ENCODE data around the gene C1GALT1C1L. TPM values are rescaled to one million over a fixed set of nuclear protein-coding genes. Genes with fewer than 3 reads are reported as not detected.

Gene C1GALT1C1L
- total RNA-seq, 1 experiment from 2014 or later, result not detected

- Mint-ChIP-seq H3K27me3 (ENCODE audit: low read depth) (no peaks in the 10 kb centered on the region), H3K27ac (no peak overlapping the region), H3K9me3 (no peaks in the 10 kb centered on the region), H3K36me3 (ENCODE audit: insufficient read depth in 1 of 3, low read depth in 3 of 3) (0 out of 7 replicates have a peak, but pooled peaks cover 0 to 3% (median 2%) of the 10 kb centered on the region in 3 experiments), H3K4me1 (peaks cover 16 to 20% of the 10 kb centered on the region in 2 experiments), H3K4me3 (no peak overlapping the region; a peak in 1 of 5 replicates)
- Histone ChIP-seq H3K4me1 (ENCODE audit: insufficient read depth, low read length) (peaks cover 6% of the 10 kb centered on the region), H3K18ac (ENCODE audit: insufficient read length, low read depth, low read length) (no peak overlapping the region), H3K9me3 (ENCODE audit: control insufficient read depth, low read depth, low read length) (no peaks in the 10 kb centered on the region), H3K4ac (ENCODE audit: low read depth, low read length) (no peak overlapping the region), H3K9ac (ENCODE audit: extremely low read depth, insufficient read length, low read length) (no peak overlapping the region), H4K5ac (ENCODE audit: insufficient read length, low read depth, low read length) (no peak overlapping the region), H3K27me3 (ENCODE audit: insufficient read depth, low read length) (no peaks in the 10 kb centered on the region), H4K20me1 (ENCODE audit: control insufficient read depth, insufficient read depth, insufficient read length) (no peaks in the 10 kb centered on the region), H2BK15ac (ENCODE audit: low read depth, low read length) (no peak overlapping the region), H4K8ac (replicated peaks; ENCODE audit: insufficient read length, low read depth, low read length) (no peak overlapping the region), H3K4me2 (ENCODE audit: insufficient read depth, insufficient read length, low read length) (no peak overlapping the region), H2BK12ac (ENCODE audit: insufficient read length, low read depth, low read length) (no peak overlapping the region), H2BK20ac (ENCODE audit: low read depth, low read length, poor library complexity, severe bottlenecking) (no peak overlapping the region), H3K23ac (ENCODE audit: insufficient read length, low read depth, low read length) (no peak overlapping the region), H3K14ac (ENCODE audit: insufficient read depth, low read length) (no peak overlapping the region), H2BK5ac (ENCODE audit: insufficient read length, low read length) (no peak overlapping the region), H2AFZ (ENCODE audit: low read length) (no peak overlapping the region), H4K91ac (ENCODE audit: insufficient read length, low read depth, low read length) (no peak overlapping the region), H3K79me1 (ENCODE audit: insufficient read depth, low read depth, low read length, poor library complexity, severe bottlenecking) (no peaks in the 10 kb centered on the region), H2AK5ac (ENCODE audit: insufficient read length, low read length) (no peak overlapping the region), H3K23me2 (ENCODE audit: insufficient read length, low read depth, low read length, poor library complexity, severe bottlenecking) (no peaks in the 10 kb centered on the region), H3K27ac (ENCODE audit: insufficient read length, low read depth, low read length) (no peak overlapping the region), H3K56ac (ENCODE audit: insufficient read length, low read depth, low read length) (no peak overlapping the region), H3T11ph (ENCODE audit: low read length) (no peak overlapping the region), H2BK120ac (ENCODE audit: low read depth, low read length, poor library complexity, severe bottlenecking) (no peak overlapping the region), H3K79me2 (ENCODE audit: insufficient read depth, low read length) (no peaks in the 10 kb centered on the region; the same call in 1 of the 2 replicates)
- no peak for TF ChIP-seq CTCF (conservative IDR thresholded peaks at IDR 0.05)
- DNase-seq, result no peak
- no CpG with 5 or more reads among the region's 2 CpGs for whole genome bisulfite sequencing (ENCODE audit: extremely low coverage, insufficient read length, low lambda C conversion rate)
Measured at GRCh38 chr2:43714164-43714563, 37.9 kb upstream of the C1GALT1C1L start.
